IMR-90 (cell line): Measurements from ENCODE around the gene KCNQ1. TPM values are rescaled to one million over a fixed set of nuclear protein-coding genes. Genes with fewer than 3 reads are reported as not detected.

Source experiments
- ATAC-seq: fragments of 200-7000 bp; cut with Tn5 transposase; 2 replicates; pipeline ENCODE4 v1.9.1; 2020; ENCODE audit warnings: low read depth, mild to moderate bottlenecking, moderate library complexity
- BruUV-seq: library from RNA; stranded (reverse); fragments of 400-500 nt; replicated peaks from 2 replicates; lab custom pipeline; 2021; lab: Mats Ljungman, UMichigan
- CTCF ChIA-PET: fragments of 300-600 bp; formaldehyde crosslinking; extraction: SDS; loops from one replicate; lab custom pipeline; 2021; ENCODE audit warnings: antibody characterized with exemption; lab: Yijun Ruan, JAX
- POLR2A ChIA-PET: fragments of 300-600 bp; sonication (Branson Sonifier 250); formaldehyde crosslinking; loops from one replicate; lab custom pipeline; 2022; ENCODE audit warnings: antibody characterized with exemption; ENCODE audit not compliant: unreplicated experiment; lab: Charles Lee
- DNase-seq: peaks from one replicate; pipeline ENCODE4 v3.0.0; 2013
- H2AFZ ChIP-seq: replicated peaks from 2 replicates; pipeline ENCODE3; 2013; ENCODE audit warnings: low read length, mild to moderate bottlenecking; ENCODE audit not compliant: poor library complexity
- H2AK5ac ChIP-seq: 2 replicates; pipeline ENCODE4 v1.6.1; 2013; ENCODE audit warnings: low read depth, low read length, inconsistent platforms
- H2AK9ac ChIP-seq: replicated peaks from 2 replicates; pipeline ENCODE3; 2013; ENCODE audit warnings: mild to moderate bottlenecking, low read depth, low read length, moderate library complexity; ENCODE audit not compliant: poor library complexity
- H2BK120ac ChIP-seq: 2 replicates; pipeline ENCODE4 v1.6.1; 2013; ENCODE audit warnings: low read depth, low read length, inconsistent platforms
- H2BK15ac ChIP-seq: 3 replicates; pipeline ENCODE4 v1.6.1; 2013; ENCODE audit warnings: low read depth, low read length, inconsistent platforms
- H2BK20ac ChIP-seq: 2 replicates; pipeline ENCODE4 v1.6.1; 2013; ENCODE audit warnings: low read depth, mild to moderate bottlenecking, inconsistent platforms, low read length, moderate library complexity
- H2BK5ac ChIP-seq: 2 replicates; pipeline ENCODE4 v1.6.1; 2013; ENCODE audit warnings: mild to moderate bottlenecking, low read depth, low read length, inconsistent platforms; ENCODE audit not compliant: poor library complexity, severe bottlenecking
- H3K14ac ChIP-seq: replicated peaks from 2 replicates; pipeline ENCODE4 v1.6.1; 2013; ENCODE audit warnings: low read depth, low read length, inconsistent platforms
- H3K18ac ChIP-seq: 2 replicates; pipeline ENCODE4 v1.6.1; 2013; ENCODE audit warnings: low read depth, low read length, control low read depth
- H3K23ac ChIP-seq: 2 replicates; pipeline ENCODE4 v1.6.1; 2013; ENCODE audit warnings: low read depth, low read length, inconsistent platforms
- H3K27ac ChIP-seq: 2 replicates; pipeline ENCODE4 v1.5.1; 2013; ENCODE audit warnings: mild to moderate bottlenecking, control low read depth, low read length; ENCODE audit not compliant: insufficient read depth
- H3K27me3 ChIP-seq: 2 replicates; pipeline ENCODE4 v1.6.1; 2013; ENCODE audit warnings: low read length; ENCODE audit not compliant: control insufficient read depth, insufficient read depth
- H3K36me3 ChIP-seq: 2 replicates; pipeline ENCODE4 v1.6.1; 2013; ENCODE audit warnings: low read length, mixed read lengths; ENCODE audit not compliant: control insufficient read depth, insufficient read depth
- H3K4ac ChIP-seq: 2 replicates; pipeline ENCODE4 v1.6.1; 2013; ENCODE audit warnings: low read depth, low read length, inconsistent platforms
- H3K4me1 ChIP-seq: 2 replicates; pipeline ENCODE4 v1.6.1; 2013; ENCODE audit warnings: low read length, mixed read lengths; ENCODE audit not compliant: control insufficient read depth, insufficient read depth
- H3K4me2 ChIP-seq: 2 replicates; pipeline ENCODE4 v1.6.1; 2013; ENCODE audit warnings: low read depth, mild to moderate bottlenecking, control low read depth, low read length, moderate library complexity
- H3K4me3 ChIP-seq: 2 replicates; pipeline ENCODE4 v1.5.1; 2013; ENCODE audit warnings: low read depth, mild to moderate bottlenecking, control low read depth, low read length, moderate library complexity; ENCODE audit not compliant: insufficient read depth
- H3K56ac ChIP-seq: 2 replicates; pipeline ENCODE4 v1.6.1; 2013; ENCODE audit warnings: low read length, inconsistent platforms; ENCODE audit not compliant: insufficient read depth; ENCODE audit errors: extremely low read depth
- H3K79me1 ChIP-seq, 2 experiments: 2 replicates each; pipeline ENCODE4 v1.6.1; 2013; ENCODE audit warnings: low read length in 2 of 2, inconsistent platforms in 1 of 2, low read depth in 1 of 2
- H3K9ac ChIP-seq: 2 replicates; pipeline ENCODE4 v1.6.1; 2013; ENCODE audit warnings: low read depth, low read length, control low read depth
- H3K9me1 ChIP-seq: 2 replicates; pipeline ENCODE4 v1.6.1; 2013; ENCODE audit warnings: low read length, inconsistent platforms; ENCODE audit not compliant: insufficient read depth
- H3K9me3 ChIP-seq: 2 replicates; pipeline ENCODE4 v1.6.1; 2013; ENCODE audit warnings: low read length; ENCODE audit not compliant: control insufficient read depth, insufficient read depth
- H4K20me1 ChIP-seq: 2 replicates; pipeline ENCODE4 v1.6.1; 2013; ENCODE audit warnings: low read length, inconsistent platforms; ENCODE audit not compliant: insufficient read depth
- H4K5ac ChIP-seq: 2 replicates; pipeline ENCODE4 v1.6.1; 2013; ENCODE audit warnings: mild to moderate bottlenecking, low read depth, low read length, control low read depth
- H4K8ac ChIP-seq, 2 experiments: 2 replicates each; pipeline ENCODE4 v1.6.1; 2013; ENCODE audit warnings: low read depth in 2 of 2, low read length in 2 of 2, control low read depth in 1 of 2, inconsistent platforms in 1 of 2
- H4K91ac ChIP-seq: 2 replicates; pipeline ENCODE4 v1.6.1; 2013; ENCODE audit warnings: low read depth, low read length, inconsistent platforms; ENCODE audit not compliant: insufficient read depth
- BHLHE40 ChIP-seq: fragments of 150-350 bp; IDR thresholded peaks from 2 replicates; pipeline ENCODE4 v1.6.1; 2016; ENCODE audit warnings: mild to moderate bottlenecking, low read depth, low read length
- CEBPB ChIP-seq: IDR thresholded peaks from 2 replicates; pipeline ENCODE4 v1.6.1; 2012; ENCODE audit warnings: low read depth, low read length, improper control_type of control experiment
- FOS ChIP-seq: fragments of 150-350 bp; IDR thresholded peaks from 2 replicates; pipeline ENCODE4 v1.6.1; 2016; ENCODE audit warnings: low read depth, low read length
- MAFK ChIP-seq: IDR thresholded peaks from 2 replicates; pipeline ENCODE4 v1.6.1; 2012; ENCODE audit warnings: low read depth, low read length, improper control_type of control experiment
- MXI1 ChIP-seq: IDR thresholded peaks from 2 replicates; pipeline ENCODE4 v1.6.1; 2012; ENCODE audit warnings: low read depth, mild to moderate bottlenecking, low read length, moderate library complexity, borderline replicate concordance
- POLR2A ChIP-seq: IDR thresholded peaks from 2 replicates; pipeline ENCODE4 v1.6.1; 2012; ENCODE audit warnings: mild to moderate bottlenecking, low read depth, low read length
- RFX5 ChIP-seq: IDR thresholded peaks from 2 replicates; pipeline ENCODE4 v1.8.0; 2012; ENCODE audit warnings: low read depth, mild to moderate bottlenecking, low read length, moderate library complexity
- USF2 ChIP-seq: fragments of 150-350 bp; IDR thresholded peaks from 2 replicates; pipeline ENCODE4 v1.6.1; 2017; ENCODE audit warnings: mild to moderate bottlenecking, antibody characterized with exemption, low read length, low read depth
- WGBS, 2 experiments: methylation state at CpG; one replicate each; pipeline versions ENCODE4 v1.1.5 to v1.1.7; 2013; ENCODE audit warnings: missing lambda C conversion rate in 2 of 2; ENCODE audit not compliant: insufficient read length in 1 of 2; ENCODE audit errors: extremely low coverage in 2 of 2; 5-methylcytosine and 5-hydroxymethylcytosine counted together
- dilution Hi-C: fragments of 300-500 bp; cut with HindIII; formaldehyde crosslinking; loops from one replicate; pipeline ENCODE4 v1.14.3; 2018; ENCODE audit warnings: low sequenced_read_pairs; ENCODE audit not compliant: unreplicated experiment
- in situ Hi-C: fragments of 300-500 bp; cut with MboI; formaldehyde crosslinking; loops from 3 replicates; pipeline ENCODE4 v1.14.3; 2019; ENCODE audit warnings: low sequenced_read_pairs, inconsistent platforms, mixed read lengths
- intact Hi-C: fragments of 100-400 bp; cut with micrococcal nuclease; formaldehyde crosslinking; loops from 2 replicates; pipeline ENCODE4 v1.10.0; 2022
- polyA plus RNA-seq, 3 experiments: library from polyadenylated mRNA; depleted of rRNA; stranded (reverse); fragments of >200 nt; gene quantifications; 2 replicates each; pipeline ENCODE4 v1.2.3, GENCODE V29; 2012; ENCODE audit warnings: low replicate concordance in 1 of 3
- total RNA-seq: library from RNA; depleted of rRNA; stranded (reverse); fragments of >200 nt; gene quantifications from 2 replicates; pipeline ENCODE4 v1.2.3, GENCODE V29; 2012

KCNQ1 gene
- total and polyA plus RNA-seq, 2 of the 4 experiments (the other 2 are of a cell fraction), result 0.07 TPM; not detected in 1

- Histone ChIP-seq H2BK20ac (no peak overlapping the region), H4K20me1 (no peaks in the 10 kb centered on the region; the same call in 1 of the 2 replicates), H2AFZ (no peak overlapping the region), H2BK120ac (no peak overlapping the region), H3K9ac (no peak overlapping the region), H2BK15ac (no peak overlapping the region), H3K56ac (no peak overlapping the region), H4K8ac (no peak overlapping the region), H3K9me1 (no peaks in the 10 kb centered on the region), H2BK5ac (no peak overlapping the region), H2AK9ac (no peak overlapping the region), H3K4me1 (no peaks in the 10 kb centered on the region), H3K4me3 (no peak overlapping the region), H4K5ac (no peak overlapping the region), H3K14ac (no peak overlapping the region), H3K27ac (no peak overlapping the region), H3K9me3 (peaks cover 66% of the 10 kb centered on the region), H3K36me3 (0 out of 2 replicates have a peak, but pooled peaks cover 2% of the 10 kb centered on the region), H3K4me2 (no peak overlapping the region), H3K27me3 (peaks cover 13% of the 10 kb centered on the region; the same call in 1 of the 2 replicates), H2AK5ac (no peak overlapping the region), H3K79me1 (peaks cover 0 to 3% of the 10 kb centered on the region in 2 experiments; a peak in 1 of 4 replicates), H3K4ac (no peak overlapping the region), H3K18ac (no peak overlapping the region), H4K91ac (no peak overlapping the region), H3K23ac (no peak overlapping the region)
- DNase-seq, result no peak
- TF ChIP-seq MAFK (no peak), RFX5 (no peak), BHLHE40 (no peak), CEBPB (no peak), FOS (no peak), MXI1 (no peak), POLR2A (no peak), USF2 (no peak)
- ChIA-PET POLR2A (no interaction called here), CTCF (no interaction called here)
- ATAC-seq, result no peak
- no CpG with 5 or more reads among the region's 8 CpGs for WGBS, 2 experiments
- dilution Hi-C loops, result no loop called here
- in situ Hi-C loops, result no loop called here
- intact Hi-C loops, result no loop called here
- BruUV-seq, result no TSS peak
Measured at GRCh38 chr11:2657697-2658284, 213.0 kb downstream of the KCNQ1 start.
